OCI-LY3 (cell line): ENCODE data around the gene SEC16B.

Source experiments
- CTCF ChIP-seq: fragments of 200-600, 300-600 bp; sonication (generic); IDR thresholded peaks from 2 replicates; pipeline ENCODE4 v1.5.1; 2014; ENCODE audit warnings: antibody characterized with exemption, low read length, low read depth
- EZH2phosphoT487 ChIP-seq: fragments of 200-600 bp; shearing (Covaris generic); IDR thresholded peaks from 2 replicates; pipeline ENCODE4 v1.6.1; 2018; ENCODE audit warnings: antibody characterized with exemption, mixed run types, low read depth

- no peak for TF ChIP-seq CTCF
- TF ChIP-seq EZH2phosphoT487, result no peak
Observed at GRCh38 chr1:178010674-178011464, 41.0 kb upstream of the SEC16B start.
